ENCODE measurements around the gene ADORA2B. TPM values are rescaled to one million over a fixed set of nuclear protein-coding genes. Genes with fewer than 3 reads are reported as not detected.

The ADORA2B gene
- total RNA-seq, 1 donor from 2014 or later = not detected

GRCh38 chr17:15943971-15944758, 765 bp upstream of the ADORA2B start:
- H3K4me3 Mint-ChIP-seq = peak overlapping the region; percentile 80
- ATAC-seq (ENCODE audit: low read depth) (no peak), DNase-seq (no peak)
- peaks cover 12% of the 10 kb centered on the region for H3K4me1 Mint-ChIP-seq
- no peaks in the 10 kb centered on the region for H3K36me3 Mint-ChIP-seq (ENCODE audit: low read depth)
- H3K9me3 Mint-ChIP-seq = no peaks in the 10 kb centered on the region
- intact Hi-C loops (cut with micrococcal nuclease) = no loop called here
- ChIA-PET CTCF (interaction anchor here (2.3 kb wide), 1 partner anchor 54 kb away, joined by 14 read pairs; the partner anchor contains the start of genes TTC19 and ZSWIM7), POLR2A (interaction anchor here (0.5 to 2.5 kb wide), 3 partner anchors 12 to 56 kb away, joined by 3 to 8 read pairs (median 6); partner anchors contain the start of genes TTC19 and ZSWIM7)
- H3K27me3 Mint-ChIP-seq = peaks cover 41% of the 10 kb centered on the region
- no peak overlapping the region for H3K27ac Mint-ChIP-seq
- no peak for TF ChIP-seq CTCF (IDR thresholded peaks at IDR 0.05)

- intact Hi-C loops (cut with micrococcal nuclease) = loop anchor here (1.0 kb wide), 1 partner anchor 53 kb away; no protein-coding TSS in a partner anchor
Observed at GRCh38 chr17:15945527-15946191, 729 bp downstream of the ADORA2B start.

GRCh38 chr17:15946611-15947120, 1.7 kb downstream of the ADORA2B start:
- ChIA-PET CTCF (no interaction called here), POLR2A (no interaction called here)
- intact Hi-C loops (cut with micrococcal nuclease) = no loop called here
- Mint-ChIP-seq H3K36me3 (ENCODE audit: low read depth) (no peaks in the 10 kb centered on the region), H3K4me3 (no peak overlapping the region), H3K27ac (no peak overlapping the region), H3K4me1 (peaks cover 12% of the 10 kb centered on the region), H3K9me3 (no peaks in the 10 kb centered on the region), H3K27me3 (peaks cover 35% of the 10 kb centered on the region)
- ATAC-seq (ENCODE audit: low read depth) = no peak
- TF ChIP-seq CTCF (IDR thresholded peaks at IDR 0.05) = no peak
- DNase-seq = no peak

More at GRCh38 chr17:15945527-15946191, 729 bp downstream of the ADORA2B start:
- Mint-ChIP-seq H3K9me3 (no peaks in the 10 kb centered on the region), H3K27me3 (peaks cover 41% of the 10 kb centered on the region), H3K4me1 (peaks cover 12% of the 10 kb centered on the region), H3K36me3 (ENCODE audit: low read depth) (no peaks in the 10 kb centered on the region), H3K4me3 (peak overlapping the region; percentile 72), H3K27ac (no peak overlapping the region)
- no peak for TF ChIP-seq CTCF (IDR thresholded peaks at IDR 0.05)
- no peak for ATAC-seq (ENCODE audit: low read depth)
- CTCF ChIA-PET = interaction anchor here (2.3 kb wide), 1 partner anchor 53 kb away, joined by 14 read pairs; the partner anchor contains the start of genes TTC19 and ZSWIM7
- no peak for DNase-seq
- POLR2A ChIA-PET = interaction anchor here (1.2 to 2.5 kb wide), 2 partner anchors 13 to 54 kb away, joined by 3 to 6 read pairs; partner anchors contain the start of genes TTC19 and ZSWIM7

- Mint-ChIP-seq H3K4me3 (no peak overlapping the region), H3K27ac (no peak overlapping the region), H3K36me3 (ENCODE audit: low read depth) (no peaks in the 10 kb centered on the region), H3K4me1 (peaks cover 12% of the 10 kb centered on the region), H3K9me3 (no peaks in the 10 kb centered on the region), H3K27me3 (peaks cover 29% of the 10 kb centered on the region)
- CTCF ChIA-PET = no interaction called here
- intact Hi-C loops (cut with micrococcal nuclease) = no loop called here
- DNase-seq (no peak), ATAC-seq (ENCODE audit: low read depth) (no peak)
- POLR2A ChIA-PET = interaction anchor here (0.5 kb wide), 1 partner anchor 783 kb away, joined by 3 read pairs; no protein-coding TSS in a partner anchor
- no peak for TF ChIP-seq CTCF (IDR thresholded peaks at IDR 0.05)
Observed at GRCh38 chr17:15947271-15947670, 2.3 kb downstream of the ADORA2B start.
